HG03025 (cell line): Measurements from ENCODE around the gene FAM171A1.
"Not testable (repeated sequence)": the region's sequence is repeated elsewhere in the genome, so short reads cannot be mapped to it uniquely, and the experiment has no call there.

Experiments used
- ATAC-seq: cut with Tn5 transposase; IDR thresholded peaks from one replicate; pipeline ENCODE4 v1.9.1; 2021; ENCODE audit warnings: mild to moderate bottlenecking, moderate library complexity; ENCODE audit not compliant: unreplicated experiment, low FRiP score

Gene FAM171A1

DNA sequence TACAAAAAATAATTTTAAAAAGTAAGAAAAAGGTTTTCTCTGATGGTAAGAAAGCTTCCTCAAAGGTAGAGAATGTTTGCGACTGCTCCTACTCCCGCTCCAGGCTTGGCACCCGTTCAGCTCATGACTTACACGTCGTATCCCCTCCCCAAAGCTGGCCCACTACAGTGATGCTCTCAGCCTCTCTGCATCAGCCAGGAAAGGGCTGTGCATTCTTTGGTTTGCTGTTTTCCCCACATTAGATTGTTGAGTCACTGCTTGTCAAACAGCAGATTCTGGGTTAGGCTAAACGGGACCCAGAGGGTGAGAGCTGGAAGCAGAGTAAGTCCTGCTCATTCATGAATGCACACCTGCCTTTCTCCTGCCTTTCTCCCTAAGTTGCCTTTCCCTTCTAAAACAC, 147.9 kb downstream of the FAM171A1 start:
- no peak for ATAC-seq

DNA sequence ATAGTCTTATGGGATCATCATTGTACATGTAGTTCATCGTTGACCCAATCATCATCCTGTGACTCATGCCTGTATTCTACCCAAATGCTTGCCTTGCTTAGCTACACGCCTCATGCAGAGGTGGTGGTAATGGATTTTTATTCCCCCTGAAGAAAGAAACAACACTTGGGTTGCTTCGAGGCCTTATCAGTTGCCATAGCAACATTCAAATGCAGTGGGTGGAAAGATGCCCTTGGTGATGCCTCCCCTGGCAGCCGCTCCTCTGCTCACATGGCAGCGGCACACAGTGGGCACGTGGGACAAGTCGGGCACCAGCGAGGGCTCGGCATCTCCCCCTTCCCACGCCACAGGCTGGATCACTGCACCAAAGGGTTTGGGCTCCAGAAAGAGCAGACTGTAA, 148.6 kb downstream of the FAM171A1 start:
- ATAC-seq = no peak

DNA sequence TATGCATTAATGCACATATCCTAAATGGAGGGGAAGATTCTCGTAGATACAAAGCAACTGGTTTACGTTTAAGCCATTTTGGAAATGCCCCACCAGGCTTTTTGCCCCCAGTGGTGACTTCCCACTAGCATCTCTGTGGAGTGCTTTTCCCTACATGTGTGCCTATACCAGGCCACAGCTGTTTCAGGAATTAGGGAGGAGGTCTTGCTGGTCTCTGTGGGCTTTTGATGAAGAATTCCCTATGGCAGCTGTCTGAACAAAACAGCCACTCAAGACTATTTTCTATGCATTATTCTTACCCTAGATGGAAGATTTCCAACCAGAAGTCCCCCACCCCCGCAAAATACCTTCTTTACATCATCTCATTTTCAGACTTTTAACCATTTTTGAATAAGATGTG, 150.6 kb downstream of the FAM171A1 start:
- ATAC-seq = no peak

DNA sequence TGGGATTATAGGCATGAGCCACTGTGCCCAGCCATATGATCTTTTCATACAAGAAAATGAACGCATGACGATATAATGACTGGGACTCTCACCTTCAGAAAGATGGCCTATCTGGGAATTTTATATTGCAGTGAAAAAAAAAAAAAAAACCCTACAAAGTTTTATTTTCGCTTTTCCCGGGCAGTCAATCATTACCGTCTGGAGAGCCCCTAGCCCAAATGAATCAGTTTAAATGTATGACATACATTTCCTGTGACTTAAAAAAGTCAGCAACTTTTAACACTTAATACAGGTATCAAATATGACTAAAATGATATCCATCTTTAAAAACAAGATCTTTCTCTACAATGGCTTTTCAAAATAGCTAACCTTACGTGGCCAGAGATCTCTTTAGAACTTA, 154.4 kb downstream of the FAM171A1 start:
- ATAC-seq = no peak

DNA sequence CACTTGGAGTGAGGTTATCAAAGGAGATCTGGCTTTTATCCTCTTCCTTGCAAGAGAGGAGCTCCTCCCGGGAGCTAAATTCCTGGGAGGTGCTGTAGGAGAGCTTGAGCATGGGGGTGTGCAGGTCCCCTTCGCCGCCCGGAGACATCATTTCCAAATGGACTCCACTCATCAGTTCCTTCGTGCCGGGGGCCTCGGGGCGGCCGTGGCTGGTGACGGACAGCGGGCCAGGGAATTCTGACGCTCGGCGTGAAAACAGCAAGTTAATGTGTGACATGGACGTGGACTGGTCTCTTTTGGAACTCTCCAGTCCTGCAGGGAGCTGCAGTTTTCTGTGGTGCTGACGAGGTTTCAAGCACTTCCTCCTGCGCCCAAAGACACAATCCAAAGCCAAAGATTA, 156.9 kb downstream of the FAM171A1 start:
- no peak for ATAC-seq

DNA sequence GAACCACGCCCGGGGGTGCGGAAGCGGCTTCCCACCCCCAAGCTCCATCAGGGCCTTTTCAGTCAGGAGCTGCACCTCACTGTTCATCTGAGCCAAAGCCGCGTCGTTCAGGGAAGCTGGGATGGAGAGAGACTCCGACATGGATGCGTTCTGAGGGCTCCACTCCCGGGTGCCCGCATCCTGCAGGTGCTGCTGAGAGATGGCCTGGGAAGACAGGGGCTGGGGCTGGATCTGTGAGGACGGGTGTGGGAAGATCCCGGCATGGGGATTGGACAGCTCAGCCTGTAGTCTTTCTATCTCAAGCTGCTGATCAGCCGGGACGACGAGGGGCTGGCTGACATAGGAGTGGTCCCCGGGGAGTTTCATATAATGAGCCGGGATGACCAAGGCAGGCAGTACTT, 157.6 kb downstream of the FAM171A1 start:
- no peak for ATAC-seq

DNA sequence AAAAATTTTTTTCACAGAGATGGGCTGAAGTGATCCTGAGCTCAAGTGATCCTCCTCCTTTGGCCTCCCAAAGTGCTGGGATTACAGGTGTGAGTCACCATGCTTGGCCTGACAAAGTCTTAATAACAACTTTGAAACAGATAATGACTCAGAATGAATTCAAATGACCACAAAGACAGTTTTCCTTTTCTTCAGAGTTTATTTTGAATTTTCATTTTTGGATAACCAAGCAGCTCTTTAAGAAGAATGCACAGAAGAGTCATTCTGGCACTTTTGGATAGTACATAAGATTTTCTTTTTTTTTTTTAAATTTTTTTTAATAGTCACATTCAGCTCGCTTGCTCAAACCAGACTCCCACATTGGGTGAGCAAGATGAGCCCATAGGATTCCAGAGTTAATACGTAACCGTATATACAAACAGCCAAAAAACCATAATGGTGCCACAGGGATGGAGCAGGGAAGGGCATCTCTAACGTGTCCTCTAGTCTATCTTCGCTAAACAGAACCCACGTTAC, 159.6 kb downstream of the FAM171A1 start:
- ATAC-seq = no peak

DNA sequence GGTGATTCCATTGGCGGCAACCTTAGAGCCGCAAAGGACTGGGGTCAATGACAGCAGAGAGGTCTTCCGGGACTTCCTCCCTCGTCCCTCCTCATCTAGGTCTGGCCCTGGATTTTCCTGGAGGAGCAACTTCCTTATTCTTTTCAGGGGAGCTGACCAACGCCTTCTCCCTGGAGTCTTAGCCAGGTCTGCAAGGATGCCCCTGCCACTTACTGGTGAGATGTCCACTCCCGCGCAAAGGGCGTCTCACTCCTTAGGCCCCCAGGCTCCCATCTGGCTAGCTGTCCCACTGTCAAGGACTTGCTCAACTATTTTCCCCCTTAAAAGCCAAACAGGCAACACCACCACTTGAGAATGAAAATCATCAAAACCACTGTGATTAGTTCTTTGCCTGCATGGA, 160.6 kb downstream of the FAM171A1 start:
- ATAC-seq = no peak

DNA sequence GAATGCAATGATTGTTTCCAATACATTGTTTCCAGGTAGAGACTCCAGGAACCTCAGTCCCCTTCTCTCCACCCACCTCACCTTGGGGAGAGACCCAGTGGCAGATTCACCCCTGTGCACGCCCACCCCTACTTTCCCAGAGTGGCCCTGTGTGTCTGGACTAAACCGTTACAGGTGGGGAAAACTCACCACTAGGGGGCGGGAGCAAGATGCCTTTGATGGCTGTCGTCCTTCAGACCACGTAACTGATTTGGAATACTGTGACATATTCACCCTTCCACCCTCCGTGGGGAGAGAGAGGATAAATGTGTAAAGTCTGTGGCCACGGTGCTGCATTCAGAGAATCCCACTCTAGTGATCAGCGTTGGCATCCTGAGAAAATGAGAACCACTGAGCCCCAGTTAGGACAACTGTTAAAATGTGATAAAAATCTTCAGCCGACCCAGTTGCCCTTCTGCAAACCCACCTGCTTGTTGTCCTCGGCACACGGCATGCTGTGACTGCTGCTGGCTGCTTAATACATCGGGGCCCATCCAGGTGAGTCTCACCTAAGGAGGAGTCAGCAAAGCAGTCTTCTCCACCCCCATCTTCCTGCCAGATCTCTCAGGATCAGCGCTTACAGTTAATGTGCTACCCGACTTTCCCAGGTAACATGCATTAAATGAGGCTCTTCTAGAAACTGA, 161.1 kb downstream of the FAM171A1 start:
- no peak for ATAC-seq

DNA sequence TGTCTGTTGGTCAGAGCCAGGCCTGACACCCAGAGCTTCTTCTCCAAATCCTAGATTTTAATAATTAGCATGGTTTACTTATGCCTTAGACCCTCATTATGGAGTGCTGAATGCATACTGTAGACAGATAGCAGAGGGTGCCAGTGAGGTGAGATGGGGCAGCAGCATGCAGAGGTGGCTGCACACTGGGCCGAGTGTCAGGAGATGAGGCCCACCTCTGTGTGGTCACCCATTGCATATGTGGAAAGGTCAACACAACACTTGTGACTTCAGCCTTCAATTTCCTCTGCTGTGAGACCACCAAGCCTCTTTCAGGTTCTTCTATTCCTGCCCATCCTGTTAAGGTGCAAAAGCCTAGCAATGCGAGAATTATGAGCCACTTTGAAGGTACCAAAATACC, 162.9 kb downstream of the FAM171A1 start:
- ATAC-seq = no peak

DNA sequence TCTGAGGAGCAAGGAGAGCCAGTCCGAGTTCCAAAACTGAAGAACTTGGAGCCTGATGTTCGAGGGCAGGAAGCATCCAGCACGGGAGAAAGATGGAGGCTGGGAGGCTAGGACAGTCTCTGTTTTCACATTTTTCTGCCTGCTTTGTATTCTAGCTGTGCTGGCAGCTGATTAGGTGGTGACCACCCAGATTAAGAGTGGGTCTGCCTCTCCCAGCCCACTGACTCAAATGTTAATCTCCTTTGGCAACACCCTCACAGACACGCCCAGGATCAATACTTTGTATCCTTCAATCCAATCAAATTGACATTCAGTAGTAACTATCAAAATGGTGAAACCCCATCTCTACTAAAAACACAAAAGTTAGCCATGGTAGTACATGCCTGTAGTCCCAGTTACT, 163.7 kb downstream of the FAM171A1 start:
- ATAC-seq = not testable (repeated sequence)

DNA sequence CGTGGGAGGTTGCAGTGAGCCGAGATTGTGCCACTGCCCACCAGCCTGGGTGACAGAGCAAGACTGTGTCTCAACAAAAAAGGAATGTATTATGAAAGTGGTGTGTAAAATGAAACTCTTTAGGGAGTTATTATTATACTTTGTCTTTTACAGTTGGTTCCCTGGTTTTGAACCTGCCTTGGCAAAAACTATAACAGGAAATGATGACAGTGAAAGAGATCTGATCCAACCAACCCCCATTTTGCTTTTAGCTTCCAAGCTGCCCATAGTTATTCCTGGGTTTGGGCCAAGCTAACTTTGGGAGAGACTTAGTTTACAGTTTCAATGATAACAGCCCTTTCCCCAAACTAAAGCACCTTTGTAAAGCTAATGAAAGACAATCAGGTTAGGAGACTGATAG, 168.4 kb downstream of the FAM171A1 start:
- ATAC-seq = no peak

DNA sequence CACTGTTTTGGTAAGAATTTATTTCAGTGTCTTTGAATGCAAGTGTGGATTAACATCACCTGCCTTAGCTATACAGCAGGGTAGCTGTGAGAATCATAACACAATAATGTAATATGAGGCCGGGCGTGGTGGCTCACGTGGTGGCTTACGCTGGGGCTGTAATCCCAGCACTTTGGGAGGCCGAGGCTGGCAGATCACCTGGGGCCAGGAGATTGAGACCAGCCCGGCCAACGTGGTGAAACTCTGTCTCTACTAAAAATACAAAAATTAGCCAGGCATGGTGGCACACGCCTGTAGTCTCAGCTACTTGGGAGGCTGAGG, 168.8 kb downstream of the FAM171A1 start:
- not testable (repeated sequence) for ATAC-seq

DNA sequence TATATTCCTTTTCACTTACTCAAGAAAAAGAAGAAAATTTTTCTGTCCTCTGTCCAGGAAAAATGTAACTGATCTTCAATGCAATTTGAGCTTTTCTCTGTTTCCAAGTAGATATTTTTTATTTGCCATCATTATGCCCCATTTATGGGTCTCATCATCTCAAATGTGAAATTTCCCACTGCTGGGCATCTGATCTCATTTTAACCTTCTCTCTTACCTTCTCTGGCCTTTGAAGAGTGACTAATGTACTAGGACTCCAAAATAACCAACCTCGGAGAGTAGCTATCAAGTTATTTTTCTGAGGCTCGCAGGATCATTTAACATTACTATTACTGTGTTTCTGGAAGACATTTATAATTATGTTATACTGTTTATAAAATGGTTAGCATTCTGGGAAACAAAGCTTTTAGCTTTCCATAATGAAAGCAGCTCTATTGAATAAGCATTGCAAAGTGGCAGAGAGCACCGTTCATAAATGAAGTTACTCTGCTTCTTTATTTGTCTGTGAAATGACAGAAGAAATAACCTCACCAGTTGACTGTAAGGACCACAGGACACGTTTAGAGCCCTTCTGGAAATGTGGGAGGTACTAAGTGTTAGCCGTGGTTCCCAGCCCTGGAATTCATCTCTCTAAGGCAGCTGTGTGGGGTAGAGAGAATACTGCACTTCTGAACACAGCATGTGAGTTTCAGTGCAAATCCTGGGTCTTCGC, 169.3 kb downstream of the FAM171A1 start:
- no peak for ATAC-seq

DNA sequence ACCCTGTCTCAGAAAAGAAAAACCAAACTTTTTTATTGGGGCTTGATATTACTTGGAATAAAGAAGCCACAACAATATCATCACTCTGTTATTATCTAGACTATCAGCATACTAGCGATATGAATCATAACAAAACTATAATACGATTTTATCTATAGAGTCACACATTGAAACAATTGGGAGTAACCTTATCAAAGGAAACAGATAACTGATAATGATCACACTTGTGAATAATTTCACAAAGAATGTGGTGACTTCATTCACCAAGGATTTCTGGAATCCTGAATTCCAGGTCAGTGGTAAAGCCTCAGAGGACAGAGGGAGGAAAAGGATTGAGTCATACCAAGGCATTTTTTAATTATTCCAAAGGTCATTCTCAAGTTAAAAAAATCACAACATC, 170.5 kb downstream of the FAM171A1 start:
- no peak for ATAC-seq

DNA sequence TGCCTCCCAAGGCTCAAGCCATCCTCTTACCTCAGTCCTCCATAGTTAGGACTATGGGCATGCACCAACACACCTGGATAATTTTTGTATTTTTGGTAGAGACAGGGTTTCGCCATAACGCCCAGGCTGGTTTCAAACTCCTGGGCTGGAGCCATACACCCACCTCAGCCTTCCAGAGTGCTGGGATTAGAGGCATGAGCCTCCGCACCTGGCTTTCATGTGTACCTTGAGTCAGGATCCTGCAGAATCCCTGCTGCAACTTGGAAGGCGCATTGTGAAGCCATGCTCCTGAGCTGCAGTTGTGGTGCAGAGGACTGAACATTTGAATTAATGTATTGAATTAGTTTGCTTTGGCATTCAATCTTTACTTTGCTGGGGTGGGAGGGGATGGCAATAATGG, 173.2 kb downstream of the FAM171A1 start:
- ATAC-seq = no peak

DNA sequence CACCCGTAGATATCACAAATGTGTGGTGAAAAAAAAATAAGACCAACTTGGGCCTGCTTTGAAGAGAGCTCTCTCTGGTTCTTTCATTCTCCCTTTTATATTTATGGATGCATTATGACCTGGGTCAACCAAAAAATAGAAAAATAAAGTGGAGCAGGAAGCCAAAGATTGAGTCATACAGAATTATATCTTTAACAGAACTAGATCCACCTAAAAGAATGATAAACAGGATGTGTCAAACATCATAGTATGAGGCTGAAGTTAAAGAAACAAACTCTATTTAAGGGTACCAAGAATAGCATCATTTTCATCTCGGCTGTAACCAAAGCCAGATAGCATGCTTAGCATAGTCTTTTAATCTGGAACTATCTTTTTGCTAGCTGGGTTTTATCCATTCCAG, 173.8 kb downstream of the FAM171A1 start:
- ATAC-seq = no peak

DNA sequence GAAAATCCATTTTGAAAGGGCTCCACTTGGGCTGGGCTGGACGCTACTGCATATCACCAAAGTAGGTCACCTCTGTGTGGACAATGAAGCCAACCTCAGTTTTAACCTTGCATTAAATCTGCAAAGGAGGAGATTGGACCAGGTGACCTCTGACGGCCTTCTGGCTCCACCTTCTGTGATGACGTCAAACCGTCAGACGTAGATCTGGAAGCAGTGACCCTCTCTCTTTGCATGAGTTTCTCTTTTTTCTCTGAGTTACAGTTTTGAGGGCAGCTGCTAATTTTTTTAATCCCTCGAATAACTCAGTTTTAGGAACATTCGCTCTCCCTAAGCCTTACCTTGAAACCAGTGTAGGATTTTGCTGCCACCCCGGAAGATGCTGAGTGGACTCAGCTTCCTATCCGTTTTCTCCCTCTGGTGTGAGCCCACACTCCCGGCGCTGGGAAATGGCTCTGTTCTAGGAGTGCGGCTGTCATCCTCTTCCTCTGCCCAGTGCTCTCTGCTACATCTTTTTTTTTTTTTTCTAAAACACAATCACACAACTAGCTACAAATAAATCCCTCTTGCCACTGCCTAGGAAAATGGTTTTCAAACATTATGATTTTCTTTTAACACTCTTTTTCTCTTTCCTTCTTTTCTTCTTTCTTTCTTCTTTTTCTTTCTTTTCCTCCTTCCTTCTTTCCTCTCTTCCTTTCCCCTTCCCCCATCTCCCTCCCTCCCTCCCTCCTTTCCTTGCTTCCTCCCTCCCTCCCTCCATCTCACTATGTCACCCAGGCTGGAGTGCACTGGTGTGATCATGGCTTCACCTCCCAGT, 174.9 kb downstream of the FAM171A1 start:
- ATAC-seq = no peak

DNA sequence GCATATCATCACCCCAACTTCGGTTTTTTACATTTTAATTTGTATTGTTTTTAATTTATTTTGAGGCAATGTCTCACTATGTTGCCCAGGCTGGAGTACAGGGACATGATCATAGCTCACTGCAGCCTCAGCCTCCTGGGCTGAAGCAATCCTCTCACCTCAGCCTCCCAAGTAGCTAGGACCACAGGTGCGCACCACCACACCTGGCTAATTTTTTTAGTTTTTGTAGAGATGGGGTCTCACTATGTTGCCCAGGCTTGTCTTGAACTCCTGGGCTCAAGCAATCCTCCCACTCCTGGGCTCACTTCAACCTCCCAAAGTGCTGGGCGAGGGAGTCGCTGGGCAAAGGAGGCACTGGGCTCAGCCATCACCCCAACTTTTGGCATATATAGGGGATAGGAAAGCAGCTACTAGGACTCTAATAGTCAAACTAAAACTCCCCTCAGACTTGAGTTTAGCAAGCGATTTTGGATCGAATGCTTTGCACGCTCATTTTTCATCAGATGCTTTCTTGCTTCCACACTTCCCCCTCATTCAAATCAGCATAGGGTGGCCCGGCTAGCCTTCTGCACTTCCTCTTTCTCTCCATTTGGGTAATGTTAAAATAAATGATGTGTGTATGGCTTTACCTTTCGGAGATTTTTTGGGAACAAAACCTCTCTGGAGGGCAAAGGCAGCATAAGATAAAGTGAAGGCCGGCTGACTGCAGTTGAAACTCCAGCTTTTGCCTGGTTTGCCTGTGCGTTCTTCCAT, 181.8 kb downstream of the FAM171A1 start:
- no peak for ATAC-seq

DNA sequence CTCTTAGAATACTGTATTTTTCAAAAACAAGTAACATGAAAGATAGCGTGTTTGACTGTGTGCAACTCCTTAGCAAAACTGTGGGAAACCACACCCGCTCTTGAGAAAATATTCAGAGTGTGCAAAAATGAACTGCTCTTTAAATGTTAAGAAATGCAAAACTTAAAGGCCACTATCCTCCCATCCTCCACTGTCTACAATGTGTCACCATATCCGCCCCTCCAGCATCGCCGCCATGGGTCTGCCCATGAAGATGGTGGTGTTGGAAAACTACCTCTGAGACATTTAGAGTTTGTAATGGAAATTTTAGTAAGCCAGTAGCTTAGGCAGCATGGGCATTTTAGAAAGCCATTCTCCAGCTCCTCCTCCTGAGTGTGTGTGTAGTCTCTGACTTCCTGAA, 182.5 kb downstream of the FAM171A1 start:
- ATAC-seq = no peak
